GM21390 (cell line): ENCODE results near the gene RGS7.

ENCODE experiments used
- ATAC-seq: cut with Tn5 transposase; IDR thresholded peaks from one replicate; pipeline ENCODE4 v1.9.1; 2021; ENCODE audit not compliant: unreplicated experiment

The RGS7 gene

DNA sequence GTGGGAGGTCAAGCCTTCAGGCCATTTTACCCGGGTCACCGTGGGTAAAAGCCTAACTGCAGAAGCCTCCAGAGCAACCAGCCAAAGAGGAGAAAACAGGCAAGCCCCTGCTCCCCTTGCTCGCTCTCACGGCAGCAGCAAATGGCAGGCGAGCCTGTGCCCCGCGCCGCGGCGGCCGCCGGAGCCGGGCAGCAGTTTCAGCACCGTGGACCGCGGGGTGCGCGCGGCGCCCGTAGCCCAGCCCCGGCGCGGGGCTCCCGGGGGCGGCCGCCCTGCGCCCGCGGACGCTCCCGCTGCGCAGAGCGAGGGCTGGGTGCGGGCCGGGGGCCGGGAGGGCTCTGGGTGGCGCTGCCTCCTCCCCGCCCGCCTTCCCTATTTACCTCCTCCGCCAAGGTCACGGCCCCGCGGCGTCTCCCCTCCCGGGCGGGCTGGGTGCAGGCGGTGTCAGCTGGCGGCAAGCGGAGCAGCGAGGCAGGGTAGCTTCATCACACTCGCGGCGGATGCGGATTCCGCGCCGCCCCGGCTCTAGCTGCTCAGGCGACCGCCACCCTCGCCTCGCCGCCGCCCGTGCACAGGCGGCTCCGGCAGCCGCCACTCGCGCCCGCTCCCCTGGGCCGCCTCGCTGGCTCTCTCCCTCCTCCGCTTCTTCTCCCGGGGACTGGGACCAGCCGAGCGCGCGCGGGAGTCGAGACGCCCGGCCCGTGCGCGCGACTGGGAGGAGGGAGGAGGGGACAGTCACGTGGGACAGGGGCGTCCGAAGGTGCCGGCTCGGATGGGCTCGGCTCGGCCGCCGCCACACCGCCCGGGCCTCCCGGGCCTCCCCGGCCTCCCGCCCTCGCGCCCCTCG is at the start of gene RGS7:
RGS7 (minus strand) TSS at position 687 of the 847 bp plus-strand sequence.
- ATAC-seq = peak; percentile 65

DNA sequence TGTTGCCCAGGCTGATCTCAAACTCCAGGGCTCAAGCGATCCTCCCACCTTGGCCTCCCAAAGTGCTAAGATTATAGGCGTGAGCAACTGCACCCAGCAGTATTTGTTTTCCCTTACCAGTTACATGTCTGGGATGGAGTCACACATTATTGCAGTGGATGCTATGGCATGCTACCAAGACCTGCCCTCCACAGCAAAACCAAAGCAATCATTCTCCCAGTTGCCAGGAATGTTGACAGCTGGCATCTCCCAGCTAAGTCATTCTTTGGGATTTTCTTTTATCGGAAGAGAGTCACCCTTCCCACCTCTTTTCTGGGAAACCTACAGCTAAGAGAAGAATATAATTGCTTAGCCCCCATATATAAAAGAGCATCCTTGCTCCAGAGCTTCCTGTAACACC is 49.4 kb upstream of the RGS7 start:
- ATAC-seq = no peak

DNA sequence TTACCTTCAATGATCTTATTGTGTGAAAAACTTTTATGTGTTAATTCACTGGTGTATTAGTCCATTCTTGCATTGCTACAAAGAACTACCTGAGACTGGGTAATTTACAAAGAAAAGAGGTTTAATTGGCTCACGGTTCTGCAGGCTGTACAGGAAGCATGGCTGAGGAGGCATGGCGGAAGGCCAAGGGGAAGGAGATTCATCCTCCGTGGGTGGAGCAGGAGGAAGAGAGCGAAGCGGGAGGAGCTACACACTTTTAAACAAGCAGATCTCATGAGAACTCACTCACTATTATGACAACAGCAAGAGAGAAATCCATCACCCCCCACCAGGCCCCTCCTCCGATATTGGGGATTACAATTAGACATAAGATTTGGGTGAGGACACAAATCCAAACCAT is 44.2 kb upstream of the RGS7 start:
- ATAC-seq = no peak

- no peak for ATAC-seq
Observed at GRCh38 chr1:241396747-241397681, 40.0 kb upstream of the RGS7 start.

DNA sequence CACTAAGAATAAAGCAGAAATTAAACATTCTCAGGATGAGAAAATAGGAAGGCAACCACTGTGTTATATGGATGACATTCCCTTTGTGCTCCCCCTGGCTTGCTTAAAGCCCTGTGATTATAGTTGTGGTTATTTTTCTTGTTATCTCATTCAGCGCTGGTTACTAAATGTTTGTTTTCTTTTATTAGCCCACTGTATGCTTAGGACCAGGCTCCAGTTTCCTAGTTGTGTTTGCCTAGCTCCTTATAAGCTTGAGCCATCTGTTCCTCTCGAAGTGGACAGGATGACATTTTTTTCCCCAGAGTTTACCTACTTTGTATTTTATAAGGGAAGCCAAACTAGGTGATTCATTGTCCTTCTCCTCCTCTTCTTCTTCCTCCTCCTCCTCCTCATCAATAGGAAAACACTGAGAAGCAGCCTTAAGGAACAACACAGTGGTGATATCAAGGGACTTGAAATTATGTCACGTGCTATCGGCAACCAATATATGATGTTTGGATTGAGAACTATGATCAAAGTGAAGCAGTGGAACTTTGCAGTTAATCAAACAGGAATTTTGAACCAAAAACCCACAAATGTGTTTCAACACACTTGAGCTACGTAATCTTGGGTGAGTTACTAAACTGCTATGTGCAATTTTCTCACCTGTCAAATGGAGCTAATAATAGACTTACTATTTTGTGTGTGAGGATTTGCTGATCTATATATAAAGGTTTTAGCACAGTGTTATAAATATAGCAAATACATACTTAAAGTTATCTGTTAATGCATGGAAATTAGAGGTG is 35.1 kb upstream of the RGS7 start:
- no peak for ATAC-seq

GRCh38 chr1:241390526-241390925 is 33.5 kb upstream of the RGS7 start:
- no peak for ATAC-seq

GRCh38 chr1:241389400-241389799 is 32.4 kb upstream of the RGS7 start:
- ATAC-seq = no peak

DNA sequence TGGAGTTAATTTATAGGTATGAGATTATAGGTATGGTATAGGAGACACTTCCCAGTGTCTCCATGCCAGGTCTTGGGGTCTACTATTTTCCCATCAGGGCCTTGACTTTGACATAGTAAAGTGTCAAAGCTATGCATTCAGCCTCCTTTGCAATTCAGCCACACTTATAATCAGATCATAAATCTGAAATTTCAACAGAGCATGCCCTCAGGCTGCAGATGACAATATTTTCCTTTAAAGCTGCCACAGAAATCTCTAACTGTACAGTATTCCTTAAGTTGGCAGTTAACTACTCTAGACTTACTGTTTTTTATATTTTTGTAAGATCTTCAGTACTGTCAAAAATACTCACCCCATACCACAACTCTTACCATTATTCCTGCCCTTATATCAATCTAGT is 30.2 kb upstream of the RGS7 start:
- ATAC-seq = no peak

DNA sequence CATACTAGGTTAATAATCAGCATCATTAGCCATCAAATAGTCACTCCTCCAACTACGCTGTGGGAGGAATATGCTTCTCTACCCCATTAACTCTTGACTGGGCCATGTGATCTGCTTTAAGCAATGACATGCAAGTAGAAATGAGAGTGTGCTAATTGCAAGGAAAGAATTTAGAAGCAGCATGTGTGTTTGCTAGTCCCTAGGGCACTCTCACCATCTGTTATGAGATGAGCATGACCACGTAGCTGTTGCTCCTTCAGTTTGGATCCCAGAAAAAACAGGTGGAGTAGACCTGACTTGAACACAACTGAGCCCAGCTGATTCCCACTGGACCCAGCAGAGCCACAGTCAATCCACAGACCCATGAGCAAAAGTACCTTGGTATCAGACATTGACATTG is 19.7 kb upstream of the RGS7 start:
- ATAC-seq = no peak

- ATAC-seq = no peak
Observed at GRCh38 chr1:241375886-241376285, 18.9 kb upstream of the RGS7 start.

GRCh38 chr1:241366196-241366595 is 9.2 kb upstream of the RGS7 start:
- ATAC-seq = no peak

GRCh38 chr1:241362350-241362749 is 5.3 kb upstream of the RGS7 start:
- ATAC-seq = no peak

DNA sequence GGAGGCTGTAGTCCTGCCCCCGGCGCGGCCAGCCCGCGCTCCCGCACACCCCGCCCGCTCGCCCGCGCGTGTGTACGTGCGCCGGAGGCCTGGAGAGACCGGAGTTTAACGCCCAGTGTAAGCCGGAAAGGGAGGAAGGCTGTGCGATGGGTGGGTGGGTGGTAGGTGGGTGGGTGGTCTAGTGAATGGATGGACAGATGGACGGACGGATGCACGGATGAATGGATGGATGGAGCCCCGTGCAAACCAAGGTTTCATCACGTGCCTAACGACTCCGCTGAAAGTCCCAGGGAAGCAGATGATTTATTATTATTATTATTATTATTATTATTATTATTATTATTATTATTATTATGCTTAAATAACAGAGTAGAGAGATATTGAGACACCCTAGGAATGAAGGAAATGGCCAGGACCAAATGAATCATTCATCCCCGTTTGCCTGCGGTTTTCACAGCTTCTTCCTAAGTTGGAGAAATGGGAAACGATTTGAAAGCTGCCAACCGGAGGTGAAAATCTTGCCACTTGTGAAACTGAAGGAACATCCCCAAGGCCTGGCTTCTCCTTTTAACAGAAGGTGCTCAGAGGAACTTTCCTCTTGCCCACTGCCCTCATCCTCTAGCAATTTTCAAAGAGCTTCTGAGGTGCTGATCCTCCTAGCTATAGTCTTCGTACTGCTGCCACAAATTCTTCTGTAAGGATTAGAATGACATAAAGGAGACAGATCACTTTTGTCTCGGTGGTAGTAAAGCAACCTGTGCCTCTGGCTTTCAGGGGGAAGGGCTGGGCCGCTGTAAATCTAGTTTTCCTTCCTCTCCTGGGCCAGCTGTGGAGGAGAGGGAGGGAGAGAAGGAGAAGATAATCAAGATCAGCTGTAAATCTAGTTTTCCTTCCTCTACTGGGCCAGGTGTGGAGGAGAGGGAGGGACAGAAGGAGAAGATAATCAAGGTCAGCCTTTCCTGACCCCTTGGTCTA is 648 bp upstream of the RGS7 start:
- ATAC-seq = no peak

DNA sequence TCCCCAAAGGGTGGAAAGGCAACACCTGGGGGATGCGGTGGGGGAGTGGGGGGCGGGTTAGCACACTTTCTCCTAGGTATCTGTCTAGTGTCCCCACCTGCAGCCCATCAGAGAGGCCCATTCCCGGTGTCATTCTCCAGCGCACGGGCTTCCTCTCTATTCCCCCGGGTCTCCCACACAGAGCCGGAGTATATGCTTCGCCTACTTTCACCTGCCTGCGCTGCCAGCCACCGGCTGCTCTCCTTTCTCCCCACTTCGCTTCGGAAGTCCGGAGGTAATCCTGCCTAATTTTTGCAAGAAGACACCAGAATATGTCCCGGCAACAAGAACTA is 852 bp downstream of the RGS7 start:
- ATAC-seq = peak; percentile 10

DNA sequence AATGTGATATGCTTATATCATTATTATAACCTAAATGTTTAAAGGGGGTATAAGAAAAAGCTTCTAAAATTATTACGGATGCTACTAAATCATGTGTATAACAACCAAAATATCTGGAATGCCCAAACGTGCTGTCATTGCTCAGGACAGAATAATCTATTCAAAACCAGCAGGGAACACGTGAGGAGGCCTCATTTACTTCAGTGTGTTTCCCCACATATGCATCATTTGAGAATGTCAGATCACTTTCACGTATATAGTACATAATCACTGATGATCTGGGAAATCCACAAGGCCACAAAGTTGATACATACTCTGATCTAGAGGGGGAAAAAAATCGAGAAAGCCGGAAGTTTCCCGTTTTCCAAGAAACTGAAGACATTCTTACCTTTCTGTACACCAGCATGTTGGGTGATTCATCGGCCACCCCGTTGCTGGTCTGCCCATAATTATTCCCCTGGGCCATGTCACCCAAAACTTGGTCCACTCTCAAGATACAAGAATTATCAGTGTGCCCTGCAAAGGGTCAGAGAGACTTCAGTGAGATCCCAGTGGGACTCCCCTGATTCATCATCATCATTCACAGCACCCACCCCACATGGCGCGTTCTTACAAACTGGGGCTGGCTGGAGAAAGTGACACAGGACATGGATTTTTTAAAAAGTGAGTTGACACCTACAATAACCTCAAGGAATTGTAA is 1.5 kb downstream of the RGS7 start:
- no peak for ATAC-seq

GRCh38 chr1:241352401-241352800 is 4.6 kb downstream of the RGS7 start:
- no peak for ATAC-seq

- no peak for ATAC-seq
Observed at GRCh38 chr1:241351841-241352240, 5.2 kb downstream of the RGS7 start.

- no peak for ATAC-seq
Observed at GRCh38 chr1:241343956-241344355, 13.0 kb downstream of the RGS7 start.

DNA sequence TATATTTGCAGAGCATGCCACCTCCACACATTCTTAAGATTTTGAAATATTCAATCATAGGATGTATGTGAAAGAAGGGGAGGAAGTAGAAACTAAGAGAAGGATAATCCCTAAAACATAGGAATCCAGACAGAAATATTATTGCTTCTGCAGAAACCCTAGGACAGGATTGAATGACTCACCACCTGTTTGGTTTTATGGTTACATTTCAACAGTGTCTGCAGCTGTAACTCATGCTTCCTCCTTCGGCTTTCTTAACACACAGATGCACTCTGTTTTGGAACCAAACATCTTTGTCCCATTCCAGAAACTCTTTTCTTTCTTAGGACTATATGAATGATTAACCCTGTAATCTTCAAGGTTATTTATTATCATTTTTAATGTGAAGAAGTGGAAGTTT is 20.7 kb downstream of the RGS7 start:
- no peak for ATAC-seq

GRCh38 chr1:241332987-241333386 is 24.0 kb downstream of the RGS7 start:
- no peak for ATAC-seq
